Breast epithelium (tissue), 4 donors: ENCODE data around the gene HDAC10. TPM values are rescaled to one million over a fixed set of nuclear protein-coding genes. Genes with fewer than 3 reads are reported as not detected.
A peak's percentile ranks its signal among the peaks of the same experiment; 100 is the strongest.

Experiments used
- DNase-seq, 2 donors: peaks; one replicate each; pipeline ENCODE4 v3.0.0-alpha.2; 2019; ENCODE audit warnings: low spot score in 2 of 2
- H3K27ac ChIP-seq, 2 donors: fragments of 200-600 bp; sonication (generic) in 1 of 2; one replicate each; pipeline ENCODE4 v1.5.1; 2016 to 2019; ENCODE audit warnings: mild to moderate bottlenecking in 1 of 2
- H3K27me3 ChIP-seq, 2 donors: fragments of 200-600 bp; sonication (generic) in 1 of 2; one replicate each; pipeline versions ENCODE4 v1.5.1 to v1.6.0; 2017 to 2019; ENCODE audit warnings: control low read depth in 1 of 2, mild to moderate bottlenecking in 1 of 2
- H3K36me3 ChIP-seq: fragments of 200-600 bp; one replicate; pipeline ENCODE4 v1.5.1; 2019
- H3K4me1 ChIP-seq, 2 donors: fragments of 200-600 bp; sonication (generic); one replicate each; pipeline ENCODE4 v1.5.1; 2016 to 2019; ENCODE audit warnings: control low read depth in 1 of 2
- H3K4me3 ChIP-seq, 3 donors: fragments of 200-600 bp; sonication (generic); 1 replicate in 2 of 3; 2 replicates in 1 of 3; pipeline ENCODE4 v1.5.1; 2016 to 2019; ENCODE audit warnings: mild to moderate bottlenecking in 3 of 3, moderate library complexity in 2 of 3
- H3K9me3 ChIP-seq, 2 donors: fragments of 200-600 bp; sonication (generic) in 1 of 2; one replicate each; pipeline ENCODE4 v1.5.1; 2016 to 2019; ENCODE audit warnings: control low read depth in 1 of 2
- CTCF ChIP-seq, 3 donors: fragments of 450-650 bp; IDR thresholded peaks; one replicate each; pipeline ENCODE4 v1.5.1; 2016 to 2017; ENCODE audit warnings: antibody characterized with exemption in 3 of 3, mild to moderate bottlenecking in 3 of 3, moderate library complexity in 3 of 3
- POLR2A ChIP-seq: fragments of 450-650 bp; IDR thresholded peaks from one replicate; pipeline ENCODE4 v1.6.1; 2016; ENCODE audit warnings: antibody characterized with exemption, mild to moderate bottlenecking, moderate library complexity
- POLR2AphosphoS5 ChIP-seq, 3 donors: sonication (generic); formaldehyde crosslinking; IDR thresholded peaks; one replicate each; pipeline ENCODE4 v1.6.1; 2017; ENCODE audit warnings: antibody characterized with exemption in 3 of 3
- intact Hi-C: fragments of 100-400 bp; cut with DNase I; formaldehyde crosslinking; loops from one replicate; pipeline ENCODE4 v1.15.1; 2023; ENCODE audit warnings: low total_unique reads
- total RNA-seq, 3 donors: library from RNA; depleted of rRNA; stranded (reverse); fragments of >200 nt; gene quantifications; one replicate each; pipeline ENCODE4 v1.1.0, GENCODE V29; 2016

Gene HDAC10
- total RNA-seq, 3 donors from 2014 or later, result 22.9 to 35.7 (median 29.4) TPM

DNA sequence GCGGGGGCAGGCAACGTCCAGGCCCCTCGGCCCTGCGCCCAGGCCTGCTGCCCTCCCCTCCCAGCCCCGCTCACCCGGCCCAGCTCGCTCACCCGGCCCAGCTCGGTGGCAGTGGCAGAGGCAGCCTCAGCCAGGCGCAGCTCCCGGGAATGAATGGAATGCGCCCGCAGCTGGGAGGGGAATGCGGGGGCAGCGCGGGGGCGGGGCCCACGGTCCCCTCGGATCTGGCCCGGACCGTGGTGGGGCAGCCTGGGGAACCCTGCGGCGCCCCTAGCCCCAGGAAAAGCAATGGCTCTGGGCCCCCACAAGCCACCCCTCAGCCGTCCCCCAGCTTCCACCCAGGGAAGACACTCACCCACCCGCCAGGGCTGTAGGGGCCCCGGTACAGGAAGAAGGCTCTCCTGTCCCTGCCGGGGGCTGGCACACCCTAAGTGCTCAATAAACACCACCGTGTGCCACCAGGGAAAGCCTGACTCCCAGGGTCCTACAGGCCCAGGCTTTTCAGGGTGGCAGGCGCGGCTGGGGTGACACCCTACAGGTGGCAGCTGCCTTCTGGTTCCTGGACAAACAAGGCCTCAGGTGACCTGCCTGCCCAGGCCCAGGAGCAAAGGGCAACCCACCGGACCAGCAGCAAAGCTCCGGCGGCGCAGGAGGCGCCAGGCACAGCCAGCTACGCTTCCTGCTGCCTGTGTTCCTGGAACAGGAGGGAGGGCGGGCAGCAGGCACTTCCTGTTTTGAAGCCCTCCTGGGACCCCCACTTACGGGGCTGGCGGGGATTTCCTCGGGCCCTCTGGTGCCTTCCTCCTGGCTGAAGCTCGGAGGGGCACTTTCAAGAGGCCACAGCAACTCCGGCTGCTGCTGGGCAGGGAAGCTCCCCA lies 42.6 kb upstream of the HDAC10 start:
- Histone ChIP-seq H3K27me3 (no peaks in the 10 kb centered on the region), H3K9me3 (no peaks in the 10 kb centered on the region), H3K4me1 (peaks cover 32 to 34% of the 10 kb centered on the region in 2 donors), H3K36me3 (no peaks in the 10 kb centered on the region), H3K4me3 (peak overlapping the region; percentile 21 to 64 (median 28)), H3K27ac (peak overlapping the region; percentile 92 to 96)
- DNase-seq, result peak; percentile 78
- intact Hi-C loops, result no loop called here
- no peak for TF ChIP-seq POLR2A
- peak; percentile 12 to 30 (median 15) for TF ChIP-seq CTCF (IDR thresholded peaks at IDR 0.05)
- TF ChIP-seq POLR2AphosphoS5 (IDR thresholded peaks at IDR 0.05), result peak in 2 of 3 donors; percentile 6 to 38

- TF ChIP-seq POLR2AphosphoS5 (IDR thresholded peaks at IDR 0.05) (no peak), CTCF (IDR thresholded peaks at IDR 0.05) (no peak)
- Histone ChIP-seq H3K4me1 (peaks cover 32 to 33% of the 10 kb centered on the region in 2 donors), H3K4me3 (peak overlapping the region; percentile 21 to 64 (median 28)), H3K27ac (peak overlapping the region; percentile 92 to 96), H3K36me3 (no peaks in the 10 kb centered on the region), H3K27me3 (no peaks in the 10 kb centered on the region), H3K9me3 (no peaks in the 10 kb centered on the region)
- intact Hi-C loops, result no loop called here
- DNase-seq, result no peak
Measured at GRCh38 chr22:50292643-50293440, 41.8 kb upstream of the HDAC10 start.

DNA sequence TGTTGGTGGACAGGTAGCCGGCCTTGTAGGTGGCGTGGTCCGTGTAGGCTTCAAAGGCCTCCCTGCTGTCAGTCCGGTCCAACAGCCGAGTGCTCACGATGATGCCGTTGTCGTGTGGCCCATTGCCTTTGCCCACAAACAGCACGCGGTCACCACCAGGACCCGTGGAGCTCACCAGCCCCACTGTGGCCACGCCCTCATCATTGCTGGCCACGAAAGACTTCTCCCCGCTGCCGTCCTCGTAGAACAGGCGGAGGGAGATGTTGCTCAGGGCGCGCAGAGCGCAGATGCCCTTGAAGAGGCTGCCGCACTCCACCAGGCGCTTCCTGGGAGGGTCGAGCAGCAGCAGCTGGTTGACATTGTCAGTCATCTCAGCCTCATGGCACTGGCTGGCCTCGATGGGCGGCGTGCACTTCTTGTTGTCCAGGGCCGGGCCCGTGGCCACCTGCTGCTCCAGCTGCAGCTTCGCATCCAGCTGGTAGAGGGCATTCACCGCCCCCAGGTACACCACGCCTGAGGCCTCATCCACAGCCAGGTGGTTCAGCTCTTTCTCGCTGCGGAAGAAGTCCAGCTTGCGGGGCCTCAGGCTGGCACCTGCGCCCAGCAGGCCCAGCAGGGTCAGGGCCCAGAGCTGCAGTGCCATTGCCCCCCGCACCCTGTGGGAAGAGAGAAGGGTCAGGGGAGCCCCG lies 39.0 kb upstream of the HDAC10 start:
- peaks cover 17 to 21% of the 10 kb centered on the region in 2 donors for H3K4me1 ChIP-seq
- H3K36me3 ChIP-seq, result no peaks in the 10 kb centered on the region
- no peak overlapping the region for H3K4me3 ChIP-seq
- H3K9me3 ChIP-seq, result no peaks in the 10 kb centered on the region
- intact Hi-C loops, result no loop called here
- H3K27ac ChIP-seq, result no peak overlapping the region
- no peak for DNase-seq
- no peaks in the 10 kb centered on the region for H3K27me3 ChIP-seq
- no peak for TF ChIP-seq POLR2AphosphoS5 (IDR thresholded peaks at IDR 0.05)
- no peak for TF ChIP-seq POLR2A
- TF ChIP-seq CTCF (IDR thresholded peaks at IDR 0.05), result no peak

DNA sequence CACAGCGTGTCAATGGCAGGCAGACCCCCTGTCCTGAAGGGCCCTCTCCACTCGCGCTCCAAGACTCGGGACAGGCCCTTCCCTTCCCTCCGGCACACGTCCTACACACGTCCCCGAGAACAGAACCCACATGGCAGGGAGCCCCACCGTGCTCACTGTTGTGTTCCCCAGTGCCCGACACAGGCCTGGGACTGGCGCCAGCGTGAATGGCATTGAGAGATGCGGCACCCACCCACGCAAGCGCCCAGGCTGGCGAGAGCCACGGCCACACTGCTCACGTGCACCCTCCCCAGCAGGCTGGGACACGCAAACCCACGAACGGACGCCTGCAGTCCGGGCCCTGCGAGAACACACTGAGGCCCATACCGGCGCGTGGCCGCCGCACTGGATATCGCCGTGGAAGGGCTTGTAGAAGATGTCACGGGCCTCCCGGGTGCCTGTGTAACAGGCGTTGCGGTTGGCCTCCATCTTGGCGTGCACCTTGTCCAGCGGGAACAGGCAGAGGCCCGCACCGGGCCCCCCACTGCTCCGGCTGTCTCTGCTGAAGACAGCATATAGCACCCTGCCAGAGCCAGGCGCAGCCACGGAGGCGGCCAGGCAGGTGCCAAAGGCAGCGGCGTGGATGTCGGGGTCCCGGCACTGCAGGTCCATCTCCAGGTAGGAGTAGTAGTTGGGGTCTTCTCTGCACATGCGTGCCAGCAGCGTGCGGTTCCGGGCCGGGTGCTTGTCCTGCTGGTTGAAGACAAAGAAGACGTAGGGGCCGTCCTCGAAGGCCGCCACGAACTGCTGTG lies 38.3 kb upstream of the HDAC10 start:
- Histone ChIP-seq H3K4me1 (peaks cover 17% of the 10 kb centered on the region in 2 donors), H3K27ac (peak overlapping the region in 1 of 2 donors; percentile 29), H3K4me3 (no peak overlapping the region), H3K27me3 (no peaks in the 10 kb centered on the region), H3K9me3 (no peaks in the 10 kb centered on the region), H3K36me3 (no peaks in the 10 kb centered on the region)
- DNase-seq, result no peak
- TF ChIP-seq POLR2A (no peak), POLR2AphosphoS5 (IDR thresholded peaks at IDR 0.05) (no peak), CTCF (IDR thresholded peaks at IDR 0.05) (no peak)
- intact Hi-C loops, result no loop called here
